Uterus (tissue), 2 donors: ENCODE results near the gene MATCAP1.

Source experiments
- POLR2A ChIP-seq, 2 donors: fragments of 450-650 bp; IDR thresholded peaks; one replicate each; pipeline ENCODE4 v1.6.1; 2016; ENCODE audit warnings: antibody characterized with exemption in 2 of 2, mild to moderate bottlenecking in 1 of 2, moderate library complexity in 1 of 2
- TF ChIP-seq, protein P1 (sequence below), 4 experiments: fragments of 200-600 bp in 2 of 4; fragments of 450-650 bp in 2 of 4; sonication (generic) in 2 of 4; IDR thresholded peaks; one replicate each; pipeline ENCODE4 v1.5.1; 2016 to 2019; ENCODE audit warnings: antibody characterized with exemption in 4 of 4, mild to moderate bottlenecking in 2 of 4, moderate library complexity in 1 of 4

DNA sequence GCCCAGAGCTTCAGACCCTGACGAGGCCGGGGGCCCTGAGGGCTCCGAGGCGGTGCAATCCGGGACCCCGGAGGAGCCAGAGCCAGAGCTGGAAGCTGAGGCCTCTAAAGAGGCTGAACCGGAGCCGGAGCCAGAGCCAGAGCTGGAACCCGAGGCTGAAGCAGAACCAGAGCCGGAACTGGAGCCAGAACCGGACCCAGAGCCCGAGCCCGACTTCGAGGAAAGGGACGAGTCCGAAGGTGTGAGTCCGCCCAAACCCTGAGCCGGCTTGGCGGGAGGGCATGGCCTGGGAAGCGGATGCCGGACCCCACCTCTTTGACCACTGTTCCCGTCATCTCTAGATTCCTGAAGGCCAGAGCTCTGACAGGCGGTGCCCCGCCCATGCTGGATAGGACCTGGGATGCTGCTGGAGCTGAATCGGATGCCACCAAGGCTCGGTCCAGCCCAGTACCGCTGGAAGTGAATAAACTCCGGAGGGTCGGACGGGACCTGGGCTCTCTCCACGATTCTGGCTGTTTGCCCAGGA is 9.0 kb downstream of the MATCAP1 start:
- TF ChIP-seq, protein P1, sequence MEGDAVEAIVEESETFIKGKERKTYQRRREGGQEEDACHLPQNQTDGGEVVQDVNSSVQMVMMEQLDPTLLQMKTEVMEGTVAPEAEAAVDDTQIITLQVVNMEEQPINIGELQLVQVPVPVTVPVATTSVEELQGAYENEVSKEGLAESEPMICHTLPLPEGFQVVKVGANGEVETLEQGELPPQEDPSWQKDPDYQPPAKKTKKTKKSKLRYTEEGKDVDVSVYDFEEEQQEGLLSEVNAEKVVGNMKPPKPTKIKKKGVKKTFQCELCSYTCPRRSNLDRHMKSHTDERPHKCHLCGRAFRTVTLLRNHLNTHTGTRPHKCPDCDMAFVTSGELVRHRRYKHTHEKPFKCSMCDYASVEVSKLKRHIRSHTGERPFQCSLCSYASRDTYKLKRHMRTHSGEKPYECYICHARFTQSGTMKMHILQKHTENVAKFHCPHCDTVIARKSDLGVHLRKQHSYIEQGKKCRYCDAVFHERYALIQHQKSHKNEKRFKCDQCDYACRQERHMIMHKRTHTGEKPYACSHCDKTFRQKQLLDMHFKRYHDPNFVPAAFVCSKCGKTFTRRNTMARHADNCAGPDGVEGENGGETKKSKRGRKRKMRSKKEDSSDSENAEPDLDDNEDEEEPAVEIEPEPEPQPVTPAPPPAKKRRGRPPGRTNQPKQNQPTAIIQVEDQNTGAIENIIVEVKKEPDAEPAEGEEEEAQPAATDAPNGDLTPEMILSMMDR (IDR thresholded peaks at IDR 0.05), result no peak
- no peak for TF ChIP-seq POLR2A (IDR thresholded peaks at IDR 0.05)
